ENCODE results near the gene GYPC.

The GYPC gene

DNA sequence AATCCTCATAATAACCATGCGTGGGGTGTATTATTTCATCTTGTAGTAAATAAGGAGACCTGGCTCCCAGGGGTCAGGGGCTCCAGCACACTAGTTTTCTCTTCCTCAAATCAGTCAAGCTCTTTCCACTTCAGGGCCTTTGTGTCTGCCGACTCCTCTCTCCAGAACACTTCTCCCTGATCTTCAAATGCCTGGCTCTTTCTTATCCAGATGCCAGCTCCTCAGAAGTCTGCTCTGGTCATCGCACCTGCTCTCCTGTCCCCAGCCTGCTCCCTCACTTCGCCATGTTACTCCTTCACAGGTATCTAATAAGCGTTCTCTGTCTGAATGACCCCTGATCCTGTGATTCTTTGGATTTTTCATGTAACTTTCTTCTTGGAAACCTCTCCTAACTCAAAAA, 62.0 kb downstream of the GYPC start:
- TF ChIP-seq, protein P1, sequence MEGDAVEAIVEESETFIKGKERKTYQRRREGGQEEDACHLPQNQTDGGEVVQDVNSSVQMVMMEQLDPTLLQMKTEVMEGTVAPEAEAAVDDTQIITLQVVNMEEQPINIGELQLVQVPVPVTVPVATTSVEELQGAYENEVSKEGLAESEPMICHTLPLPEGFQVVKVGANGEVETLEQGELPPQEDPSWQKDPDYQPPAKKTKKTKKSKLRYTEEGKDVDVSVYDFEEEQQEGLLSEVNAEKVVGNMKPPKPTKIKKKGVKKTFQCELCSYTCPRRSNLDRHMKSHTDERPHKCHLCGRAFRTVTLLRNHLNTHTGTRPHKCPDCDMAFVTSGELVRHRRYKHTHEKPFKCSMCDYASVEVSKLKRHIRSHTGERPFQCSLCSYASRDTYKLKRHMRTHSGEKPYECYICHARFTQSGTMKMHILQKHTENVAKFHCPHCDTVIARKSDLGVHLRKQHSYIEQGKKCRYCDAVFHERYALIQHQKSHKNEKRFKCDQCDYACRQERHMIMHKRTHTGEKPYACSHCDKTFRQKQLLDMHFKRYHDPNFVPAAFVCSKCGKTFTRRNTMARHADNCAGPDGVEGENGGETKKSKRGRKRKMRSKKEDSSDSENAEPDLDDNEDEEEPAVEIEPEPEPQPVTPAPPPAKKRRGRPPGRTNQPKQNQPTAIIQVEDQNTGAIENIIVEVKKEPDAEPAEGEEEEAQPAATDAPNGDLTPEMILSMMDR (IDR thresholded peaks at IDR 0.05): no peak

DNA sequence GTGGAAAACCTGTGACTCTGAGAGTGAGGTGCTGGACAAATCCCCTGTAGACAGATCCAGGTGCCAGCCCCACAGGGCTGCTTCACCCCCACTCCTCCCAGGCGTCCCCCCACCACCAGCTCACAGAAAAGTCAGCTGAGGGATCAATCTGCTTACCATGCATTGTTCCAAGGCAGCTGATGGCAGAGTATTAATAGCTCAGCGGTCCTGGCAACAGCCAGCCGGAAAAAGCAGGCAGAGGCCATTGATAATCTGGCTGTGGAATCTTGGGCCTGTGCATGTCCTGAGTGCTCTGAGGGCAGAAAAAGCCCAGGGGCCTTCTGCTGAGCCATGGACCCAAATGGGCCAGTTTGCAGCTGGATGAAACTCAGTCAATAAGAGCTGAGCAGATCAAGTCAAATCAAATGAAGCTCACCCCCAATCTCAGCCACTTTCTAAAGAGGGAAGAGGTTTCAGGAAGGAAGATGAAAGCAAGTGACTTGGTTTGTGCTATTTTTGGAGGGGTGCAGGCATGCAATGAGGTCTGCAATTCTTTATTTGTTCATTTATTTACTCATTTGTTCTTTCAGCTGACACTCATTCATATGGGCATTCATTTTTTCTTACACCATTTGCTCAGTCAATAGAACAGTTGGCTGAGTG, 63.4 kb downstream of the GYPC start:
- TF ChIP-seq, protein P1 (IDR thresholded peaks at IDR 0.05): no peak

DNA sequence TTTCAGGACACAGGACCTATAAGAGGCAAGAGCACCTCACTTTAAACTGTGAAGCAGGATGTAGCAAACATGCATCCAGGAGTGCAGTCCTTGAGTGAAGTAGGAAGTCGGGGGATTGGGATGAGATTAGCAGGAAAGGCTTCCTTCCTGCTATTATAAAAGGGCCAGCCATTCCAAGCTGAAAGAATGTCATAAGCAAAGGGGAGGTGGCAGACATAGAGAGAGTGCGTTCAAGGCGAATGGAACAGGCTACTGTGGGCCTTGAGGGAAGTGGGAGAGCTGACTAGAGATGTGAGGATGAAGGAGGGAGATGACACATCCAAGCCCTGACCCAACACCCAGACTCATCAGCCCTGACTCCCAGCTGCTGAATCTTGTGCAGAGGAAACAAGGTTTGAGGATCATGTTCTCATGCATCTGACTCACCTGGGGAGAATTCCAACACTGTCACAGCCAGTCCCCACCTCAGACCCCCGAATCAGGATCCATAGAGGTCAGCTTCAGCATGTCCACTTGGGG, 63.9 kb downstream of the GYPC start:
- TF ChIP-seq, protein P1 (IDR thresholded peaks at IDR 0.05): no peak

DNA sequence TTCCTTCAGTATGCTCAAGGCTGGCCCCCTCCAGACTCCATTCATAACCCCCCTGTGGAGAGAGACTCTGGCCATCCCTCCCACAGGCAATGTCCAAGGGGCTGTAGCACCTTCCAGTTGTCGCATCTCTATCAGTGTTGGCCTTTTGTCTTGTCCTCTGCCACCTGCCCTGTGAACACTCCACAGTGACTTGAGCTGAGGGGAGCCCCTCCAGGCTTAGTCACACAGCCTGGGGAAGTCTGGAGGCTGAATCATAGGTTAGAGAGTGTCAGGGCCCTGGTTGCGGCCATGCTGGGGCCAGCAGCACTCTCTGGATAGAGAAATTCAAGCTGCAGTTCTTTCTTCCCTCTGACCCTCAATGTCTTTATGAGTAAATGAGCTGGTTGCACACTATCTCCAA, 64.7 kb downstream of the GYPC start:
- TF ChIP-seq, protein P1 (IDR thresholded peaks at IDR 0.05): no peak

DNA sequence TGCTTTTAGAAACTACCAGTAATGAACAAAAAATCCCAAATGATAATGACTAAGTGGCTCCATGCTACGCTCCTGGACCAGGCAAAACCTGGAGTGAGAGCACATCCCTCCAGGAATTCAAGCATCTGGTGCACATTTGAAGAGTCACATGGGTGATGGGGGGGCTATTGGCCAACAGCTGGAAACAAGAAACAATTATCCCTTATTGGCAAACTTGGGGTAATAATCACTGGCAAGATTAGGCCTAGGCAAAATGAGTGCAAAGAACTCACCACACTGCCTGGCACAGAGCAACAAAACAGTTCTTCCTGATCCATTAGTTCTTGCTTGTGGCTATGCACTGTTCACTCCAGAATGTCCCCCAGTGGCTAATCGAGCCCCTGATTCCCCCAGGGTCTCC, 66.1 kb downstream of the GYPC start:
- TF ChIP-seq, protein P1 (IDR thresholded peaks at IDR 0.05): no peak

DNA sequence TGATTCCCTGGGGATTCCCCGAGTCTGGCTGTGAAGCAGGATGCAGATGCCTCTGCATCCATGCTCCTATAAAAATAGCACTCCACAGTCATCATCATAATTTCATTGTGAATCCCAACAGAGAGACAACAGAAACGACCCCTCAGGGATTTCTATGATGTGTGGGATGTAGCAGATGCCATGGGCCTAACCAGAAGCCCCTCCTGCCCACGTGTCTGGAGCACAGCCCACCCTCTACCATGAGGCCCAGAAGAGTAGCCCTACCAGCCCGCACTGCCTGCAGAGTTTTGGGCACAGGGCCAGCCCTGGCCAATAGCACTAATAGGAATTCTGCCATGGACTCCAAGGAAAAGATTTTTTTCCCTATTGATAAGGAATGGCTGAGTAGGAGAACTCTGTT, 66.6 kb downstream of the GYPC start:
- TF ChIP-seq, protein P1 (IDR thresholded peaks at IDR 0.05): no peak

DNA sequence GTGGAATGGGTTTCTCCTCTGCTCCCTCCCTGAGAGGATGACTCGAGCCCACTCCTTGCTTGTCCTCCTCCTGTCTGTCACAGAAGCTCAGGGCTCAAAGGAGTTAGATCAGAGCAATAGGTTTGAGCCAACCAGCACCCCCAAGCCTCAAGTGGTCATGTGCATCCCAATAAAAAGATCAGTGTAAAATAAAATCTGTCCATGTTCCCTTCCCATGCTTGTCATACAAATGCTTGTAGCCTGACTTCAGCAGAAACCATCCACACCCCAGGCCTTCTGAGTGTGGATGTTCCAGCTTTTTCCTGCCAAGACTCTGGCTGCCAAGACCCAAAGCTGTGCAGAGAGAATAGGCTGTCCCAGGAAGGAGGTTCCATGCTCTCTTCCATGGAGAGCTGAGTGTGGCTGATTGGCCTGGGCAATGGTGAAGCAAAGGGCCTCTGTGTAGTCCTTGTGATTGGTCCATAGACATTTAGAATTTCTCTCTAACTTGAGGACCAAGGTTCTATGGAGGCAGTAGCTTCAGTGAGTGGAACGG, 67.4 kb downstream of the GYPC start:
- TF ChIP-seq, protein P1 (IDR thresholded peaks at IDR 0.05): no peak

Data from LNCAP (cell line).